ENCODE data around the gene SLC6A13. TPM values are rescaled to one million over a fixed set of nuclear protein-coding genes. Genes with fewer than 3 reads are reported as not detected.

Gene SLC6A13
- total and polyA plus RNA-seq, 2 of the 8 experiments (the other 6 are each of a cell fraction or from before 2014, with no cell fraction given): 0.03 TPM; not detected in 1

DNA sequence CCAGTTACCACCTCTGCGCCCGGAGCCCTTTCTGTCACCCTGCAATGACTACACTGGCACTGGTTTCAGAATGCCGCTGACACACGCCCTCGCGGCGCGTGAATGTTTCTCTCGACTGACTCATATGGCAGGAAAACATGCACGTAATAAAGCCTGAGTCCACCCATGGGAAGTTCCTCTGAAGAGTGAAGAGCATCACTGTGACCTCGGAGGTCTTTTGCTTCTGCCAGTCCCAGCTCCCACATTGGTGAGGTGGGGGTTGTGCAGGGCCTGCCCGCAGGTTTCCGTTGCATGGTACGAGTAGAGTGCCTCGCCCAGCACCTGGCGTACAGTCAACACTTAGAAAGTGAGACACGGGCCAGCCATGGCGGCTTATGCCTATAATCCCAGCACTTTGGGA, 37.6 kb downstream of the SLC6A13 start (continued):
- TF ChIP-seq JUND (IDR thresholded peaks at IDR 0.05; ENCODE audit: low read length) (no peak), RNF2 (IDR thresholded peaks at IDR 0.05; ENCODE audit: borderline replicate concordance, low read depth, low read length, missing control alignments, poor library complexity, severe bottlenecking) (no peak), BCL11A (IDR thresholded peaks at IDR 0.05; ENCODE audit: low read depth in 2 of 2, low read length in 2 of 2) (no peak), TBP (IDR thresholded peaks at IDR 0.05; ENCODE audit: low read depth, low read length) (no peak)
